ENCODE results near the gene BRICD5.

DNA sequence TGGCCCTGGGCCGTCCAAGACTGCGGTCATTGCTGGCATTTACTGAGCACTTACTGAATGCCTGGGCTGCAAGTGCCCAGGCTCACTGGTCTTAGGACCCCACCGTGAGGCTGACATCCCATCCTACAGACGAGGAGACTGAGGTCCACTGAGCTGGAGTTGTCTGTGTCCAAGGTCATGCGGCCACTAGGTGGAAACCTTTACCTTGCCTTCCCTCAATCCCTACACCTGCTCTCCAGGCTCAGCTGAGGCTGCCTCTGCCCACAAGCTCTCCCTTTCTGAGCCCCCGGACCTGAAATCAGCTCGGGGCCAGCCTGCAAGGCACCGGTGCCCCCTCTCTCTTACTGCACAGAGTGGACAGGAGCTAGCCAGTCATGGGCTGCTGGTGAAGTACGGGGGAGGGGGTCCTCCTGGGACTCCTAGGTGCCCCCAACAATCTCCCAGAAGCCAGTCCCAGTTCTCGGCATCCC, 15.8 kb downstream of the BRICD5 start:
- no peak for TF ChIP-seq POLR2A (IDR thresholded peaks at IDR 0.05)
- TF ChIP-seq, protein P1, sequence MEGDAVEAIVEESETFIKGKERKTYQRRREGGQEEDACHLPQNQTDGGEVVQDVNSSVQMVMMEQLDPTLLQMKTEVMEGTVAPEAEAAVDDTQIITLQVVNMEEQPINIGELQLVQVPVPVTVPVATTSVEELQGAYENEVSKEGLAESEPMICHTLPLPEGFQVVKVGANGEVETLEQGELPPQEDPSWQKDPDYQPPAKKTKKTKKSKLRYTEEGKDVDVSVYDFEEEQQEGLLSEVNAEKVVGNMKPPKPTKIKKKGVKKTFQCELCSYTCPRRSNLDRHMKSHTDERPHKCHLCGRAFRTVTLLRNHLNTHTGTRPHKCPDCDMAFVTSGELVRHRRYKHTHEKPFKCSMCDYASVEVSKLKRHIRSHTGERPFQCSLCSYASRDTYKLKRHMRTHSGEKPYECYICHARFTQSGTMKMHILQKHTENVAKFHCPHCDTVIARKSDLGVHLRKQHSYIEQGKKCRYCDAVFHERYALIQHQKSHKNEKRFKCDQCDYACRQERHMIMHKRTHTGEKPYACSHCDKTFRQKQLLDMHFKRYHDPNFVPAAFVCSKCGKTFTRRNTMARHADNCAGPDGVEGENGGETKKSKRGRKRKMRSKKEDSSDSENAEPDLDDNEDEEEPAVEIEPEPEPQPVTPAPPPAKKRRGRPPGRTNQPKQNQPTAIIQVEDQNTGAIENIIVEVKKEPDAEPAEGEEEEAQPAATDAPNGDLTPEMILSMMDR (IDR thresholded peaks at IDR 0.05): peak; percentile 34 to 80 (median 64)

Measured in thyroid gland (tissue), 4 donors.